Measurements from ENCODE around the gene SARS1. TPM values are rescaled to one million over a fixed set of nuclear protein-coding genes. Genes with fewer than 3 reads are reported as not detected.

SARS1 gene
- total and polyA plus RNA-seq, 2 of the 13 experiments (the other 11 are each of a cell fraction or from before 2014, with no cell fraction given): 103 to 134 TPM

DNA sequence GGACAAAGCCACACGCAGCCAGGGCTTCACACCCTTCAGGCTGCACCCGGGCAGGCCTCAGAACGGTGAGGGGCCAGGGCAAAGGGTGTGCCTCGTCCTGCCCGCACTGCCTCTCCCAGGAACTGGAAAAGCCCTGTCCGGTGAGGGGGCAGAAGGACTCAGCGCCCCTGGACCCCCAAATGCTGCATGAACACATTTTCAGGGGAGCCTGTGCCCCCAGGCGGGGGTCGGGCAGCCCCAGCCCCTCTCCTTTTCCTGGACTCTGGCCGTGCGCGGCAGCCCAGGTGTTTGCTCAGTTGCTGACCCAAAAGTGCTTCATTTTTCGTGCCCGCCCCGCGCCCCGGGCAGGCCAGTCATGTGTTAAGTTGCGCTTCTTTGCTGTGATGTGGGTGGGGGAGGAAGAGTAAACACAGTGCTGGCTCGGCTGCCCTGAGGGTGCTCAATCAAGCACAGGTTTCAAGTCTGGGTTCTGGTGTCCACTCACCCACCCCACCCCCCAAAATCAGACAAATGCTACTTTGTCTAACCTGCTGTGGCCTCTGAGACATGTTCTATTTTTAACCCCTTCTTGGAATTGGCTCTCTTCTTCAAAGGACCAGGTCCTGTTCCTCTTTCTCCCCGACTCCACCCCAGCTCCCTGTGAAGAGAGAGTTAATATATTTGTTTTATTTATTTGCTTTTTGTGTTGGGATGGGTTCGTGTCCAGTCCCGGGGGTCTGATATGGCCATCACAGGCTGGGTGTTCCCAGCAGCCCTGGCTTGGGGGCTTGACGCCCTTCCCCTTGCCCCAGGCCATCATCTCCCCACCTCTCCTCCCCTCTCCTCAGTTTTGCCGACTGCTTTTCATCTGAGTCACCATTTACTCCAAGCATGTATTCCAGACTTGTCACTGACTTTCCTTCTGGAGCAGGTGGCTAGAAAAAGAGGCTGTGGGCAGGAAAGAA, 61.1 kb downstream of the SARS1 start (continued):
- TF ChIP-seq, protein P1, sequence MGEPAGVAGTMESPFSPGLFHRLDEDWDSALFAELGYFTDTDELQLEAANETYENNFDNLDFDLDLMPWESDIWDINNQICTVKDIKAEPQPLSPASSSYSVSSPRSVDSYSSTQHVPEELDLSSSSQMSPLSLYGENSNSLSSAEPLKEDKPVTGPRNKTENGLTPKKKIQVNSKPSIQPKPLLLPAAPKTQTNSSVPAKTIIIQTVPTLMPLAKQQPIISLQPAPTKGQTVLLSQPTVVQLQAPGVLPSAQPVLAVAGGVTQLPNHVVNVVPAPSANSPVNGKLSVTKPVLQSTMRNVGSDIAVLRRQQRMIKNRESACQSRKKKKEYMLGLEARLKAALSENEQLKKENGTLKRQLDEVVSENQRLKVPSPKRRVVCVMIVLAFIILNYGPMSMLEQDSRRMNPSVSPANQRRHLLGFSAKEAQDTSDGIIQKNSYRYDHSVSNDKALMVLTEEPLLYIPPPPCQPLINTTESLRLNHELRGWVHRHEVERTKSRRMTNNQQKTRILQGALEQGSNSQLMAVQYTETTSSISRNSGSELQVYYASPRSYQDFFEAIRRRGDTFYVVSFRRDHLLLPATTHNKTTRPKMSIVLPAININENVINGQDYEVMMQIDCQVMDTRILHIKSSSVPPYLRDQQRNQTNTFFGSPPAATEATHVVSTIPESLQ (CRISPR knock-in tag; conservative IDR thresholded peaks at IDR 0.05): no peak
- TF ChIP-seq ZNF766 (CRISPR knock-in tag; IDR thresholded peaks at IDR 0.05; ENCODE audit: borderline replicate concordance): no peak
- peak; percentile 89 for TF ChIP-seq HOXD1 (CRISPR knock-in tag; IDR thresholded peaks at IDR 0.05)
- TF ChIP-seq, protein P2, sequence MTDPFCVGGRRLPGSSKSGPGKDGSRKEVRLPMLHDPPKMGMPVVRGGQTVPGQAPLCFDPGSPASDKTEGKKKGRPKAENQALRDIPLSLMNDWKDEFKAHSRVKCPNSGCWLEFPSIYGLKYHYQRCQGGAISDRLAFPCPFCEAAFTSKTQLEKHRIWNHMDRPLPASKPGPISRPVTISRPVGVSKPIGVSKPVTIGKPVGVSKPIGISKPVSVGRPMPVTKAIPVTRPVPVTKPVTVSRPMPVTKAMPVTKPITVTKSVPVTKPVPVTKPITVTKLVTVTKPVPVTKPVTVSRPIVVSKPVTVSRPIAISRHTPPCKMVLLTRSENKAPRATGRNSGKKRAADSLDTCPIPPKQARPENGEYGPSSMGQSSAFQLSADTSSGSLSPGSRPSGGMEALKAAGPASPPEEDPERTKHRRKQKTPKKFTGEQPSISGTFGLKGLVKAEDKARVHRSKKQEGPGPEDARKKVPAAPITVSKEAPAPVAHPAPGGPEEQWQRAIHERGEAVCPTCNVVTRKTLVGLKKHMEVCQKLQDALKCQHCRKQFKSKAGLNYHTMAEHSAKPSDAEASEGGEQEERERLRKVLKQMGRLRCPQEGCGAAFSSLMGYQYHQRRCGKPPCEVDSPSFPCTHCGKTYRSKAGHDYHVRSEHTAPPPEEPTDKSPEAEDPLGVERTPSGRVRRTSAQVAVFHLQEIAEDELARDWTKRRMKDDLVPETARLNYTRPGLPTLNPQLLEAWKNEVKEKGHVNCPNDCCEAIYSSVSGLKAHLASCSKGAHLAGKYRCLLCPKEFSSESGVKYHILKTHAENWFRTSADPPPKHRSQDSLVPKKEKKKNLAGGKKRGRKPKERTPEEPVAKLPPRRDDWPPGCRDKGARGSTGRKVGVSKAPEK (CRISPR knock-in tag; IDR thresholded peaks at IDR 0.05; ENCODE audit: borderline replicate concordance): no peak
- TF ChIP-seq SUZ12 (IDR thresholded peaks at IDR 0.05; ENCODE audit: low read depth, low read length): no peak
- no peak for TF ChIP-seq HNRNPH1 (optimal IDR thresholded peaks at IDR 0.05; ENCODE audit: low read depth, low read length)
- TF ChIP-seq ZNF124 (CRISPR knock-in tag; IDR thresholded peaks at IDR 0.05): peak; percentile 32; the same call in 1 of the 2 replicates
- TF ChIP-seq, protein P3, sequence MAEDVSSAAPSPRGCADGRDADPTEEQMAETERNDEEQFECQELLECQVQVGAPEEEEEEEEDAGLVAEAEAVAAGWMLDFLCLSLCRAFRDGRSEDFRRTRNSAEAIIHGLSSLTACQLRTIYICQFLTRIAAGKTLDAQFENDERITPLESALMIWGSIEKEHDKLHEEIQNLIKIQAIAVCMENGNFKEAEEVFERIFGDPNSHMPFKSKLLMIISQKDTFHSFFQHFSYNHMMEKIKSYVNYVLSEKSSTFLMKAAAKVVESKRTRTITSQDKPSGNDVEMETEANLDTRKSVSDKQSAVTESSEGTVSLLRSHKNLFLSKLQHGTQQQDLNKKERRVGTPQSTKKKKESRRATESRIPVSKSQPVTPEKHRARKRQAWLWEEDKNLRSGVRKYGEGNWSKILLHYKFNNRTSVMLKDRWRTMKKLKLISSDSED (CRISPR knock-in tag; IDR thresholded peaks at IDR 0.05): no peak
- TF ChIP-seq AKAP8 (CRISPR knock-in tag; IDR thresholded peaks at IDR 0.05): no peak
- TF ChIP-seq, protein P4, sequence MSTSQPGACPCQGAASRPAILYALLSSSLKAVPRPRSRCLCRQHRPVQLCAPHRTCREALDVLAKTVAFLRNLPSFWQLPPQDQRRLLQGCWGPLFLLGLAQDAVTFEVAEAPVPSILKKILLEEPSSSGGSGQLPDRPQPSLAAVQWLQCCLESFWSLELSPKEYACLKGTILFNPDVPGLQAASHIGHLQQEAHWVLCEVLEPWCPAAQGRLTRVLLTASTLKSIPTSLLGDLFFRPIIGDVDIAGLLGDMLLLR (CRISPR knock-in tag; IDR thresholded peaks at IDR 0.05): no peak; the same call in 1 of the 2 replicates
- TF ChIP-seq, protein P5, sequence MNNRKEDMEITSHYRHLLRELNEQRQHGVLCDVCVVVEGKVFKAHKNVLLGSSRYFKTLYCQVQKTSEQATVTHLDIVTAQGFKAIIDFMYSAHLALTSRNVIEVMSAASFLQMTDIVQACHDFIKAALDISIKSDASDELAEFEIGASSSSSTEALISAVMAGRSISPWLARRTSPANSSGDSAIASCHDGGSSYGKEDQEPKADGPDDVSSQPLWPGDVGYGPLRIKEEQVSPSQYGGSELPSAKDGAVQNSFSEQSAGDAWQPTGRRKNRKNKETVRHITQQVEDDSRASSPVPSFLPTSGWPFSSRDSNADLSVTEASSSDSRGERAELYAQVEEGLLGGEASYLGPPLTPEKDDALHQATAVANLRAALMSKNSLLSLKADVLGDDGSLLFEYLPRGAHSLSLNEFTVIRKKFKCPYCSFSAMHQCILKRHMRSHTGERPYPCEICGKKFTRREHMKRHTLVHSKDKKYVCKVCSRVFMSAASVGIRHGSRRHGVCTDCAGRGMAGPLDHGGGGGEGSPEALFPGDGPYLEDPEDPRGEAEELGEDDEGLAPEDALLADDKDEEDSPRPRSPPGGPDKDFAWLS (CRISPR knock-in tag; IDR thresholded peaks at IDR 0.05; ENCODE audit: borderline replicate concordance): no peak
- TF ChIP-seq ZNF343 (CRISPR knock-in tag; IDR thresholded peaks at IDR 0.05): no peak
- no peak for TF ChIP-seq ZNF879 (CRISPR knock-in tag; IDR thresholded peaks at IDR 0.05)
- TF ChIP-seq, protein P6, sequence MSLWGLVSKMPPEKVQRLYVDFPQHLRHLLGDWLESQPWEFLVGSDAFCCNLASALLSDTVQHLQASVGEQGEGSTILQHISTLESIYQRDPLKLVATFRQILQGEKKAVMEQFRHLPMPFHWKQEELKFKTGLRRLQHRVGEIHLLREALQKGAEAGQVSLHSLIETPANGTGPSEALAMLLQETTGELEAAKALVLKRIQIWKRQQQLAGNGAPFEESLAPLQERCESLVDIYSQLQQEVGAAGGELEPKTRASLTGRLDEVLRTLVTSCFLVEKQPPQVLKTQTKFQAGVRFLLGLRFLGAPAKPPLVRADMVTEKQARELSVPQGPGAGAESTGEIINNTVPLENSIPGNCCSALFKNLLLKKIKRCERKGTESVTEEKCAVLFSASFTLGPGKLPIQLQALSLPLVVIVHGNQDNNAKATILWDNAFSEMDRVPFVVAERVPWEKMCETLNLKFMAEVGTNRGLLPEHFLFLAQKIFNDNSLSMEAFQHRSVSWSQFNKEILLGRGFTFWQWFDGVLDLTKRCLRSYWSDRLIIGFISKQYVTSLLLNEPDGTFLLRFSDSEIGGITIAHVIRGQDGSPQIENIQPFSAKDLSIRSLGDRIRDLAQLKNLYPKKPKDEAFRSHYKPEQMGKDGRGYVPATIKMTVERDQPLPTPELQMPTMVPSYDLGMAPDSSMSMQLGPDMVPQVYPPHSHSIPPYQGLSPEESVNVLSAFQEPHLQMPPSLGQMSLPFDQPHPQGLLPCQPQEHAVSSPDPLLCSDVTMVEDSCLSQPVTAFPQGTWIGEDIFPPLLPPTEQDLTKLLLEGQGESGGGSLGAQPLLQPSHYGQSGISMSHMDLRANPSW (CRISPR knock-in tag; IDR thresholded peaks at IDR 0.05; ENCODE audit: borderline replicate concordance): no peak
- peak; percentile 77; the same call in 1 of the 2 replicates for TF ChIP-seq ZNF205 (CRISPR knock-in tag; IDR thresholded peaks at IDR 0.05)
- no peak for TF ChIP-seq ZNF547 (CRISPR knock-in tag; IDR thresholded peaks at IDR 0.05)

Measured in HepG2 (cell line).